GM23338 (cell line): Measurements from ENCODE around the gene AUH. TPM values are rescaled to one million over a fixed set of nuclear protein-coding genes. Genes with fewer than 3 reads are reported as not detected.

Source experiments
- ATAC-seq: fragments of 200-7000 bp; cut with Tn5 transposase; 3 replicates; pipeline ENCODE4 v1.9.1; 2020
- DNase-seq: peaks from one replicate; pipeline ENCODE4 v3.0.0-alpha.2; 2015; ENCODE audit warnings: low spot score
- H2AFZ ChIP-seq: fragments of 200-600 bp; sonication (generic); 2 replicates; pipeline ENCODE4 v1.8.0; 2016; ENCODE audit warnings: antibody characterized with exemption, mild to moderate bottlenecking, moderate library complexity
- H3F3A ChIP-seq: fragments of 200-600 bp; sonication (generic); replicated peaks from 2 replicates; pipeline ENCODE4 v1.8.0; 2017; ENCODE audit warnings: antibody characterized with exemption, mixed run types, low read depth
- H3K27ac ChIP-seq: fragments of 200-600 bp; sonication (generic); 2 replicates; pipeline ENCODE4 v1.6.1; 2016; ENCODE audit warnings: low read depth
- H3K27me3 ChIP-seq: fragments of 200-600 bp; sonication (generic); 2 replicates; pipeline ENCODE4 v1.8.0; 2016; ENCODE audit warnings: mild to moderate bottlenecking, mixed run types, moderate library complexity; ENCODE audit not compliant: insufficient read depth
- H3K36me3 ChIP-seq: fragments of 200-600 bp; sonication (generic); 2 replicates; pipeline ENCODE4 v1.8.0; 2016; ENCODE audit warnings: mild to moderate bottlenecking; ENCODE audit not compliant: insufficient read depth
- H3K4me1 ChIP-seq: fragments of 200-600 bp; sonication (generic); 2 replicates; pipeline ENCODE4 v1.8.0; 2016; ENCODE audit warnings: mild to moderate bottlenecking, moderate library complexity; ENCODE audit not compliant: insufficient read depth
- H3K4me2 ChIP-seq: fragments of 200-600 bp; sonication (generic); 2 replicates; pipeline ENCODE4 v1.7.1; 2017; ENCODE audit warnings: mixed run types
- H3K4me3 ChIP-seq: fragments of 200-600 bp; sonication (generic); 2 replicates; pipeline ENCODE4 v1.6.1; 2016; ENCODE audit warnings: mixed run types
- H3K79me2 ChIP-seq: fragments of 200-600 bp; sonication (generic); replicated peaks from 2 replicates; pipeline ENCODE4 v1.8.0; 2017; ENCODE audit warnings: mild to moderate bottlenecking; ENCODE audit not compliant: insufficient read depth
- H3K9me2 ChIP-seq: fragments of 200-600 bp; sonication (generic); 2 replicates; pipeline ENCODE4 v1.8.0; 2017; ENCODE audit not compliant: insufficient read depth
- H4K20me1 ChIP-seq: fragments of 200-600 bp; sonication (generic); replicated peaks from 2 replicates; pipeline ENCODE4 v1.8.0; 2017; ENCODE audit warnings: mild to moderate bottlenecking; ENCODE audit not compliant: insufficient read depth
- H3K27ac Mint-ChIP-seq: 2 replicates; pipeline ENCODE4 v1.8.0; 2020; ENCODE audit warnings: inconsistent platforms, mild to moderate bottlenecking, moderate library complexity, mixed read lengths
- H3K27me3 Mint-ChIP-seq: 3 replicates; pipeline ENCODE4 v1.8.0; 2022; ENCODE audit warnings: low read depth, mild to moderate bottlenecking, moderate library complexity, mixed read lengths, inconsistent platforms; ENCODE audit not compliant: insufficient read depth, poor library complexity
- H3K36me3 Mint-ChIP-seq: 3 replicates; pipeline ENCODE4 v1.8.0; 2021; ENCODE audit warnings: low read depth, mild to moderate bottlenecking, inconsistent platforms, moderate library complexity, mixed read lengths
- H3K4me1 Mint-ChIP-seq: 3 replicates; pipeline ENCODE4 v1.8.0; 2020; ENCODE audit warnings: mild to moderate bottlenecking, inconsistent platforms, mixed read lengths
- H3K4me3 Mint-ChIP-seq: 3 replicates; pipeline ENCODE4 v1.8.0; 2021; ENCODE audit warnings: moderate library complexity, mild to moderate bottlenecking, inconsistent platforms, mixed read lengths
- H3K9me3 Mint-ChIP-seq: 3 replicates; pipeline ENCODE4 v1.8.0; 2020; ENCODE audit warnings: moderate library complexity, mild to moderate bottlenecking, inconsistent platforms, mixed read lengths
- CREB1 ChIP-seq: fragments of 250-450 bp; sonication (Bioruptor Pico); IDR thresholded peaks from 2 replicates; pipeline ENCODE4 v1.5.0; 2020; ENCODE audit warnings: low read depth, mild to moderate bottlenecking, moderate library complexity
- CTCF ChIP-seq, 2 experiments: fragments of 200-600 bp in 1 of 2; sonication (generic) in 1 of 2; conservative IDR thresholded peaks; 2 replicates each; pipeline versions ENCODE4 v1.5.1 to v1.6.1; 2016 to 2017; ENCODE audit warnings: antibody characterized with exemption in 2 of 2, low read depth in 2 of 2, mild to moderate bottlenecking in 2 of 2, moderate library complexity in 1 of 2
- EZH2 ChIP-seq: fragments of 200-600 bp; sonication (generic); IDR thresholded peaks from one replicate; pipeline ENCODE4 v1.8.0; 2017; ENCODE audit warnings: antibody characterized with exemption, mild to moderate bottlenecking, low read depth; ENCODE audit not compliant: unreplicated experiment
- EZH2phosphoT487 ChIP-seq: fragments of 200-600 bp; sonication (generic); IDR thresholded peaks from one replicate; pipeline ENCODE4 v1.8.1; 2018; ENCODE audit warnings: antibody characterized with exemption; ENCODE audit not compliant: unreplicated experiment
- STAT1 ChIP-seq: IDR thresholded peaks from one replicate; pipeline ENCODE4 v1.6.1; 2016; ENCODE audit warnings: antibody characterized with exemption; ENCODE audit not compliant: unreplicated experiment
- ZNF331 ChIP-seq: fragments of 250-450 bp; sonication (Bioruptor Pico); IDR thresholded peaks from 2 replicates; pipeline ENCODE4 v1.5.0; 2020; ENCODE audit warnings: low read depth, mild to moderate bottlenecking, moderate library complexity
- polyA plus RNA-seq: library from polyadenylated mRNA; unstranded; fragments of >200 nt; fragmentation: Nextera tagmentation; extraction: Ambion mirVana; gene quantifications from 2 replicates; pipeline ENCODE4 v1.2.1, GENCODE V29; 2016
- total RNA-seq: library from RNA; depleted of rRNA; stranded (reverse); fragments of >200 nt; shearing (Covaris generic); gene quantifications from 2 replicates; pipeline ENCODE4 v1.2.3, GENCODE V29; 2014
- TF ChIP-seq, protein P1 (sequence below): fragments of 250-450 bp; sonication (Bioruptor Pico); IDR thresholded peaks from 2 replicates; pipeline ENCODE4 v1.5.0; 2020; ENCODE audit warnings: mild to moderate bottlenecking, moderate library complexity

AUH gene
- total and polyA plus RNA-seq, 2 experiments from 2014 or later: 28.8 to 34.2 TPM

DNA sequence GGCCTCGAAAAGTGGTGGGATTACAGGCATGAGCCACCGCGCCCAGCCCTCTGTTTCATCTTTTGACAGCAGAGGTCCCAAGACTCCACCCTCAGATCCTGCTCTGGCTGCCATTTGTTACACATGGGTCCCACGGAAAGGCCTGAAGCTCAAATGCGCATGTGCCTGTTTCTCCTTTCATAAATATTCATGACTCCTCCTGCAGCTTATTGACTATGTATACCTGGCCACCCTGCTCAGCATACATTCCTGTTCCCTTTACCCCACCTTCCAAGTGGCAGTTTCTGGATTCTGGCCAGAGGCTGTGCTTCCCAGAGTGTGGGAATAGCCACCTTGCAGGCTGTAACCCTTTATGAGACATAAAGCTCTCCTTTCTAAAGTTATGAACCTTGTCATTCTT lies 46.5 kb downstream of the AUH start:
- Histone ChIP-seq H4K20me1 (0 out of 2 replicates have a peak, but pooled peaks cover 5% of the 10 kb centered on the region), H3K4me2 (no peak overlapping the region), H3K27ac (0 out of 2 replicates have a peak overlapping the region, but pooled peaks have one; percentile 11), H3K36me3 (no peaks in the 10 kb centered on the region), H3K4me3 (no peak overlapping the region), H3F3A (no peaks in the 10 kb centered on the region), H2AFZ (no peak overlapping the region), H3K79me2 (peaks cover 13% of the 10 kb centered on the region; the same call in 1 of the 2 replicates), H3K4me1 (peaks cover 6% of the 10 kb centered on the region; the same call in 1 of the 2 replicates), H3K9me2 (no peaks in the 10 kb centered on the region), H3K27me3 (no peaks in the 10 kb centered on the region)
- Mint-ChIP-seq H3K27me3 (no peaks in the 10 kb centered on the region), H3K9me3 (no peaks in the 10 kb centered on the region), H3K4me3 (no peak overlapping the region), H3K27ac (0 out of 2 replicates have a peak overlapping the region, but pooled peaks have one; percentile 42), H3K4me1 (peaks cover 18% of the 10 kb centered on the region), H3K36me3 (peaks cover 2% of the 10 kb centered on the region; the same call in 1 of the 3 replicates)
- ATAC-seq: peak; percentile 90
- peak; percentile 61 for DNase-seq
- TF ChIP-seq CTCF (conservative IDR thresholded peaks at IDR 0.05; ENCODE audit: low read depth in 2 of 2) (peak in 1 of 2 experiments; percentile 38; a peak in 2 of 4 replicates), EZH2phosphoT487 (no peak), EZH2 (no peak), STAT1 (no peak), ZNF331 (CRISPR knock-in tag) (no peak), CREB1 (CRISPR knock-in tag) (no peak)
- TF ChIP-seq, protein P1, sequence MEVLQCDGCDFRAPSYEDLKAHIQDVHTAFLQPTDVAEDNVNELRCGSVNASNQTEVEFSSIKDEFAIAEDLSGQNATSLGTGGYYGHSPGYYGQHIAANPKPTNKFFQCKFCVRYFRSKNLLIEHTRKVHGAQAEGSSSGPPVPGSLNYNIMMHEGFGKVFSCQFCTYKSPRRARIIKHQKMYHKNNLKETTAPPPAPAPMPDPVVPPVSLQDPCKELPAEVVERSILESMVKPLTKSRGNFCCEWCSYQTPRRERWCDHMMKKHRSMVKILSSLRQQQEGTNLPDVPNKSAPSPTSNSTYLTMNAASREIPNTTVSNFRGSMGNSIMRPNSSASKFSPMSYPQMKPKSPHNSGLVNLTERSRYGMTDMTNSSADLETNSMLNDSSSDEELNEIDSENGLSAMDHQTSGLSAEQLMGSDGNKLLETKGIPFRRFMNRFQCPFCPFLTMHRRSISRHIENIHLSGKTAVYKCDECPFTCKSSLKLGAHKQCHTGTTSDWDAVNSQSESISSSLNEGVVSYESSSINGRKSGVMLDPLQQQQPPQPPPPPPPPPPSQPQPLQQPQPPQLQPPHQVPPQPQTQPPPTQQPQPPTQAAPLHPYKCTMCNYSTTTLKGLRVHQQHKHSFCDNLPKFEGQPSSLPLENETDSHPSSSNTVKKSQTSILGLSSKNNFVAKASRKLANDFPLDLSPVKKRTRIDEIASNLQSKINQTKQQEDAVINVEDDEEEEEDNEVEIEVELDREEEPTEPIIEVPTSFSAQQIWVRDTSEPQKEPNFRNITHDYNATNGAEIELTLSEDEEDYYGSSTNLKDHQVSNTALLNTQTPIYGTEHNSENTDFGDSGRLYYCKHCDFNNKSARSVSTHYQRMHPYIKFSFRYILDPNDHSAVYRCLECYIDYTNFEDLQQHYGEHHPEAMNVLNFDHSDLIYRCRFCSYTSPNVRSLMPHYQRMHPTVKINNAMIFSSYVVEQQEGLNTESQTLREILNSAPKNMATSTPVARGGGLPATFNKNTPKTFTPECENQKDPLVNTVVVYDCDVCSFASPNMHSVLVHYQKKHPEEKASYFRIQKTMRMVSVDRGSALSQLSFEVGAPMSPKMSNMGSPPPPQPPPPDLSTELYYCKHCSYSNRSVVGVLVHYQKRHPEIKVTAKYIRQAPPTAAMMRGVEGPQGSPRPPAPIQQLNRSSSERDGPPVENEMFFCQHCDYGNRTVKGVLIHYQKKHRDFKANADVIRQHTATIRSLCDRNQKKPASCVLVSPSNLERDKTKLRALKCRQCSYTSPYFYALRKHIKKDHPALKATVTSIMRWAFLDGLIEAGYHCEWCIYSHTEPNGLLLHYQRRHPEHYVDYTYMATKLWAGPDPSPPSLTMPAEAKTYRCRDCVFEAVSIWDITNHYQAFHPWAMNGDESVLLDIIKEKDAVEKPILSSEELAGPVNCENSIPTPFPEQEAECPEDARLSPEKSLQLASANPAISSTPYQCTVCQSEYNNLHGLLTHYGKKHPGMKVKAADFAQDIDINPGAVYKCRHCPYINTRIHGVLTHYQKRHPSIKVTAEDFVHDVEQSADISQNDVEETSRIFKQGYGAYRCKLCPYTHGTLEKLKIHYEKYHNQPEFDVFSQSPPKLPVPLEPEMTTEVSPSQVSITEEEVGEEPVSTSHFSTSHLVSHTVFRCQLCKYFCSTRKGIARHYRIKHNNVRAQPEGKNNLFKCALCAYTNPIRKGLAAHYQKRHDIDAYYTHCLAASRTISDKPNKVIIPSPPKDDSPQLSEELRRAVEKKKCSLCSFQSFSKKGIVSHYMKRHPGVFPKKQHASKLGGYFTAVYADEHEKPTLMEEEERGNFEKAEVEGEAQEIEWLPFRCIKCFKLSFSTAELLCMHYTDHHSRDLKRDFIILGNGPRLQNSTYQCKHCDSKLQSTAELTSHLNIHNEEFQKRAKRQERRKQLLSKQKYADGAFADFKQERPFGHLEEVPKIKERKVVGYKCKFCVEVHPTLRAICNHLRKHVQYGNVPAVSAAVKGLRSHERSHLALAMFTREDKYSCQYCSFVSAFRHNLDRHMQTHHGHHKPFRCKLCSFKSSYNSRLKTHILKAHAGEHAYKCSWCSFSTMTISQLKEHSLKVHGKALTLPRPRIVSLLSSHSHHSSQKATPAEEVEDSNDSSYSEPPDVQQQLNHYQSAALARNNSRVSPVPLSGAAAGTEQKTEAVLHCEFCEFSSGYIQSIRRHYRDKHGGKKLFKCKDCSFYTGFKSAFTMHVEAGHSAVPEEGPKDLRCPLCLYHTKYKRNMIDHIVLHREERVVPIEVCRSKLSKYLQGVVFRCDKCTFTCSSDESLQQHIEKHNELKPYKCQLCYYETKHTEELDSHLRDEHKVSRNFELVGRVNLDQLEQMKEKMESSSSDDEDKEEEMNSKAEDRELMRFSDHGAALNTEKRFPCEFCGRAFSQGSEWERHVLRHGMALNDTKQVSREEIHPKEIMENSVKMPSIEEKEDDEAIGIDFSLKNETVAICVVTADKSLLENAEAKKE (CRISPR knock-in tag): no peak
